ENCODE results near the gene CD55. TPM values are rescaled to one million over a fixed set of nuclear protein-coding genes. Genes with fewer than 3 reads are reported as not detected.

The CD55 gene
- total RNA-seq, 1 experiment from 2014 or later: 103 TPM

DNA sequence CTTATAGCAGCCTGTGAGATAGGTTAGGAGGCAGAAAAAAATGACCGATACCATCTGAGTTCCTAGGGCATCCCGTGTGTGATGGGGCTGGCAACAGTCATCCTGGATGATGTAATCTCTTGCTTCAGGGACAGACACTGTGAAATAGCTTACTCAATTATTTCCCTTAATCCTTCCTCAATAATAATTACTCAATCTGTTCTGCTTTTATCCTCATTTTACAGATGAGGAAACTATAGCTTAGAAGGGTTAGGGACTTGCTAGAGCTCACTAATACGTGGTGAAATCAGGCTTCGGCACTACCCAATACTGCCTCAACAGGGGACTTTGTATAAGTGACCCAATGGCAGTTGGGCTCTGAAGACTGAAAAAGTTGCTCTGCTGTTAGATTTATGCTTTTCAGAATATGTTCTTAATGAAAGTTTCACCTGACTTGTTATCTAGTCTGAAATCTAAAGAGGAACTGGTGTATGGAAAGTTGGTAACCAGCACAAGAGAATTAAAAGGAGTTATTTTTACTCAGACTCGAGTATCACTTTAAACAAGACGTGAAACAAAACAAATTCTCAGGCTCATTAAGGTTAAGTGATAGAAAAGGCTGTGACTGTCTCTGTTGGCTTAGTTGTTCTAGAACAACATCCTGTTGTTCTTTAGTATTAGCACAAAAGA, 14.4 kb downstream of the CD55 start:
- Histone ChIP-seq H3K79me2 (ENCODE audit: low read length) (no peaks in the 10 kb centered on the region), H3K4me2 (ENCODE audit: low read depth, low read length, poor library complexity, severe bottlenecking) (peak overlapping the region; percentile 67), H3K36me3 (ENCODE audit: insufficient read depth, low read length) (peaks cover 55% of the 10 kb centered on the region), H3K9me2 (replicated peaks; ENCODE audit: insufficient read depth, low read length) (no peaks in the 10 kb centered on the region), H3K9ac (ENCODE audit: low read length) (peak overlapping the region; percentile 62), H3K4me1 (ENCODE audit: low read length) (peaks cover 38% of the 10 kb centered on the region), H3K9me3 (ENCODE audit: low read length) (no peaks in the 10 kb centered on the region), H3K27ac (ENCODE audit: low read length) (peak overlapping the region; percentile 91), H3K27me3 (ENCODE audit: low read length) (no peaks in the 10 kb centered on the region), H2AFZ (ENCODE audit: low read length) (peak overlapping the region; percentile 26; the same call in 1 of the 2 replicates), H4K20me1 (ENCODE audit: insufficient read depth, low read depth, low read length) (no peaks in the 10 kb centered on the region), H3K4me3 (ENCODE audit: low read length) (peak overlapping the region; percentile 45)
- DNase-seq: peak; percentile 72

DNA sequence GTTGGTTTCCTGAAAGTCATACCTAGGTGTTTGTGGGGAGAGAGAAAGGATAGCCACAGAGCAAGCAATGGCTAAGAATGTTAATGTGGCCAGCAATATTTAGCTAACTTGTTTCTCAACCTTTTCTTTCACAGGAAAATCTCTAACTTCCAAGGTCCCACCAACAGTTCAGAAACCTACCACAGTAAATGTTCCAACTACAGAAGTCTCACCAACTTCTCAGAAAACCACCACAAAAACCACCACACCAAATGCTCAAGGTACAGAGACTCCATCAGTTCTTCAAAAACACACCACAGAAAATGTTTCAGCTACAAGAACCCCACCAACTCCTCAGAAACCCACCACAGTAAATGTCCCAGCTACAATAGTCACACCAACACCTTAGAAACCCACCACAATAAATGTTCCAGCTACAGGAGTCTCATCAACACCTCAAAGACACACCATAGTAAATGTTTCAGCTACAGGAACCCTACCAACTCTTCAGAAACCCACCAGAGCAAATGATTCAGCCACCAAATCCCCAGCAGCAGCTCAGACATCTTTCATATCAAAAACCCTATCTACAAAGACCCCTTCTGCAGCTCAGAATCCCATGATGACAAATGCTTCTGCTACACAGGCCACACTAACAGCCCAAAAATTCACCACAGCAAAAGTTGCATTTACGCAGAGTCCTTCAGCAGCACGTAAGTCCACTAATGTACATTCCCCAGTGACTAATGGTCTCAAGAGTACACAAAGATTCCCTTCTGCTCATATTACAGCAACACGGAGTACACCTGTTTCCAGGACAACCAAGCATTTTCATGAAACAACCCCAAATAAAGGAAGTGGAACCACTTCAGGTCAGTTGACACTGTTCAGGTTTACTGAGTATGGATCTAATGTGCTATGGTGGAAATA, 15.3 kb downstream of the CD55 start:
- DNase-seq: peak; percentile 93
- peak overlapping the region; percentile 62 for H3K9ac ChIP-seq (ENCODE audit: low read length)
- H3K36me3 ChIP-seq (ENCODE audit: insufficient read depth, low read length): peaks cover 52% of the 10 kb centered on the region
- peak overlapping the region; percentile 45 for H3K4me3 ChIP-seq (ENCODE audit: low read length)
- H3K4me1 ChIP-seq (ENCODE audit: low read length): peaks cover 38% of the 10 kb centered on the region
- peak overlapping the region; percentile 67 for H3K4me2 ChIP-seq (ENCODE audit: low read depth, low read length, poor library complexity, severe bottlenecking)
- no peaks in the 10 kb centered on the region for H3K27me3 ChIP-seq (ENCODE audit: low read length)
- H3K9me3 ChIP-seq (ENCODE audit: low read length): no peaks in the 10 kb centered on the region
- no peaks in the 10 kb centered on the region for H3K9me2 ChIP-seq (replicated peaks; ENCODE audit: insufficient read depth, low read length)
- no peaks in the 10 kb centered on the region for H4K20me1 ChIP-seq (ENCODE audit: insufficient read depth, low read depth, low read length)
- peak overlapping the region; percentile 91 for H3K27ac ChIP-seq (ENCODE audit: low read length)
- no peaks in the 10 kb centered on the region for H3K79me2 ChIP-seq (ENCODE audit: low read length)
- H2AFZ ChIP-seq (ENCODE audit: low read length): no peak overlapping the region

DNA sequence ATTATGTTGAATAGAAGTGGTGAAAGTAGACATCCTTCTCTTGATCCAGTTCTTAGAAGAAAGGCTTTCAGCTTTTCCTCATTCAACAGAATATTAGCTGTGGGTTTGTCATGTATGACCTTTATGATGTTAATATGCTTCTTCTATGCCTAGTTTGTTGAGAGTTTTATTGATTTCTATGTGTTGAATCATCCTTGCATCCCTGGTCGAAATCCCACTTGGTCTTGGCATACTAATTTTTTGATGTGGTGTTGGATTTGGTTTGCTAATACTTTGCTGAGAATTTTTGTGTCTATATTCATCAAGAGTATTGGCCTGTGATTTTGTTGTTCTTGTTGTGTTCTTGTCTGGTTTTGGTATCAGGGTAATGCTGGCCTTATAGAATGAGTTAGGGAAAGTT, 20.9 kb downstream of the CD55 start:
- Histone ChIP-seq H3K9me3 (ENCODE audit: low read length) (no peaks in the 10 kb centered on the region), H3K4me2 (ENCODE audit: low read depth, low read length, poor library complexity, severe bottlenecking) (no peak overlapping the region), H3K27me3 (ENCODE audit: low read length) (no peaks in the 10 kb centered on the region), H3K36me3 (ENCODE audit: insufficient read depth, low read length) (peaks cover 24% of the 10 kb centered on the region), H3K4me3 (ENCODE audit: low read length) (no peak overlapping the region), H3K9ac (ENCODE audit: low read length) (no peak overlapping the region), H4K20me1 (ENCODE audit: insufficient read depth, low read depth, low read length) (no peaks in the 10 kb centered on the region), H2AFZ (ENCODE audit: low read length) (no peak overlapping the region), H3K9me2 (replicated peaks; ENCODE audit: insufficient read depth, low read length) (no peaks in the 10 kb centered on the region), H3K4me1 (ENCODE audit: low read length) (peaks cover 8% of the 10 kb centered on the region), H3K27ac (ENCODE audit: low read length) (no peak overlapping the region), H3K79me2 (ENCODE audit: low read length) (peaks cover 17% of the 10 kb centered on the region)
- no peak for DNase-seq

DNA sequence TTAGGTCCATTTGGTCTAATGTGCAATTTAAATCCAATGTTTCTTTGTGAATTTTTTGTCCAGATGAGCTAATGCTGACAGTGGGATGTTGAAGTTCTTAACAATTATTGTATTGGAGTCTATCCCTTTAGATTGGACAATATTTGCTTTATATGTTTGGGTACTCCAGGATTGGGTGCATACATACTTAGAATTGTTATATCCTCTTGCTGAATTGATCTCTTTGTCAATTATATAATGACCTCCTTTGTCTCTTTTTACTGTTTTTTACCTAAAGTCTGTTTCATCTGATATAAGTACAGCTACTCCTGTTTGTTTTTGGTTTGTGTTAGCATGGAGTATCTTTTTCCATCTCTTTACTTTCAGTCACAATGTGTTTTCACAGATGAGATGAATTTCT, 22.2 kb downstream of the CD55 start:
- peaks cover 31% of the 10 kb centered on the region for H3K36me3 ChIP-seq (ENCODE audit: insufficient read depth, low read length)
- DNase-seq: no peak
- H3K9me3 ChIP-seq (ENCODE audit: low read length): no peaks in the 10 kb centered on the region
- no peak overlapping the region for H2AFZ ChIP-seq (ENCODE audit: low read length)
- no peak overlapping the region for H3K9ac ChIP-seq (ENCODE audit: low read length)
- H3K27ac ChIP-seq (ENCODE audit: low read length): no peak overlapping the region
- H4K20me1 ChIP-seq (ENCODE audit: insufficient read depth, low read depth, low read length): no peaks in the 10 kb centered on the region
- H3K4me3 ChIP-seq (ENCODE audit: low read length): no peak overlapping the region
- H3K4me2 ChIP-seq (ENCODE audit: low read depth, low read length, poor library complexity, severe bottlenecking): no peak overlapping the region
- no peaks in the 10 kb centered on the region for H3K4me1 ChIP-seq (ENCODE audit: low read length)
- H3K9me2 ChIP-seq (replicated peaks; ENCODE audit: insufficient read depth, low read length): no peaks in the 10 kb centered on the region
- H3K79me2 ChIP-seq (ENCODE audit: low read length): peaks cover 21% of the 10 kb centered on the region
- no peaks in the 10 kb centered on the region for H3K27me3 ChIP-seq (ENCODE audit: low read length)

DNA sequence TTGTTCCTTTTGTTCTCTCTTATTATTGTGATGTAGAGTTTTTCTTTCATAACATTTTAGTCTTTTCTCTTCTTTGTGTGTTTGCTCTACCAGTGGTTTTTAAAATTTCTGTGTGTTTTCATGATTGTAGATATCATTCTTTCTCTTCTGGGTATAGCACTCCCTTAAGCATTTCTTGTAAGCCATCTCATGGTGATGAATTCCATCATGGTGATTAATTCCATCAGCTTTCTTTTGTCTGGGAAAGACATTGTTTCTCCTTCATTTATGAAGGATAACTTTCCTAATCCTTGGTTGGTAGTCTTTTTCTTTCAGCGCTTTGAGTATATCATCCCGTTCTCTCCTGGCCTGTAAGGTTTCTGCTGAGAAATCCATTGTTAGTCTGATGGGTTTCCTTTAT, 22.7 kb downstream of the CD55 start:
- Histone ChIP-seq H3K27ac (ENCODE audit: low read length) (no peak overlapping the region), H3K4me2 (ENCODE audit: low read depth, low read length, poor library complexity, severe bottlenecking) (no peak overlapping the region), H3K9me3 (ENCODE audit: low read length) (no peaks in the 10 kb centered on the region), H3K36me3 (ENCODE audit: insufficient read depth, low read length) (peaks cover 28% of the 10 kb centered on the region), H3K27me3 (ENCODE audit: low read length) (no peaks in the 10 kb centered on the region), H2AFZ (ENCODE audit: low read length) (no peak overlapping the region), H3K4me3 (ENCODE audit: low read length) (no peak overlapping the region), H3K79me2 (ENCODE audit: low read length) (peaks cover 21% of the 10 kb centered on the region), H3K4me1 (ENCODE audit: low read length) (no peaks in the 10 kb centered on the region), H3K9ac (ENCODE audit: low read length) (no peak overlapping the region), H4K20me1 (ENCODE audit: insufficient read depth, low read depth, low read length) (no peaks in the 10 kb centered on the region), H3K9me2 (replicated peaks; ENCODE audit: insufficient read depth, low read length) (no peaks in the 10 kb centered on the region)
- DNase-seq: no peak

DNA sequence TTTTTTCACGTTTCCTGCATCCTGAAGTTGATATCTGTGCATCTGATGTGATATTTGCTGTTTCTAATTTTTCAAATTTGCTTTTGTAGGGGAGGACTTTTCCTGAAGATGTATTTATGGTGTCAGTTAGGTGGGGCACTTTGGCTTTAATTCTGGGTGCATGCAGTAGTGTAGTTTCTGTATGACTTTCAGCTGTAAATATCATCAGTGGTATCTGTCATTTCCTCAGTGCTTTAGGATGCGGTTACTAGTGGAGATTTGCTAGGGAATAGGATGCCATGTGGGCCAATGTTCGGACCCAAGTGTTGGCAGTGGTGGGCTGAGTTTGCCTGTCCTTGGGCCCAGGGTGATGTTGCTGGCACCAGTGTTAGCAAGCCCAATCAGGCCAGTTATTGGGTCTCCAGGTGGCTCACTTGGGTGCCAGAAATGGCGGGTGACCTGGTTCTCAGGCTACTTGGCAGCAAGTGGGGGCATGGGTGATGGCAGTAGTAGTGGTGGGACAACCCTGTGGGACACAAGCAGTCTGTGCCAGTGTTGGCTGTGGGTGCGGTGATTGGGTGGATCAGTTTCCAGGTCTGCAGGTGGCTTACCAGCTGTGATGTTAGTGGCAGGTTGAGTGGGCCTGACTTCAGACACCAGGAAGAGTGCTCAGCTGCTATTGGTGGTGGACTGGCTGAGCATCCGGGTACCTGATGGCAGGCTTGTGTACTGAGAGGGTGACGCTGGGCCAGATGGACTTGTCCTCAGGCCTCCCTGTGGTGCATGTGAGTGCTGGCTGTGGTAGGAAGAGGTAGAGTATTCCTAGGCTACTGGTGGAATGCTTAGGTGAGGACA, 24.4 kb downstream of the CD55 start:
- Histone ChIP-seq H3K9ac (ENCODE audit: low read length) (no peak overlapping the region), H3K4me3 (ENCODE audit: low read length) (no peak overlapping the region), H3K27me3 (ENCODE audit: low read length) (no peaks in the 10 kb centered on the region), H4K20me1 (ENCODE audit: insufficient read depth, low read depth, low read length) (no peaks in the 10 kb centered on the region), H3K36me3 (ENCODE audit: insufficient read depth, low read length) (peaks cover 28% of the 10 kb centered on the region), H3K4me2 (ENCODE audit: low read depth, low read length, poor library complexity, severe bottlenecking) (no peak overlapping the region), H3K9me2 (replicated peaks; ENCODE audit: insufficient read depth, low read length) (no peaks in the 10 kb centered on the region), H2AFZ (ENCODE audit: low read length) (no peak overlapping the region), H3K4me1 (ENCODE audit: low read length) (no peaks in the 10 kb centered on the region), H3K27ac (ENCODE audit: low read length) (no peak overlapping the region), H3K9me3 (ENCODE audit: low read length) (no peaks in the 10 kb centered on the region), H3K79me2 (ENCODE audit: low read length) (peaks cover 36% of the 10 kb centered on the region)
- DNase-seq: no peak

DNA sequence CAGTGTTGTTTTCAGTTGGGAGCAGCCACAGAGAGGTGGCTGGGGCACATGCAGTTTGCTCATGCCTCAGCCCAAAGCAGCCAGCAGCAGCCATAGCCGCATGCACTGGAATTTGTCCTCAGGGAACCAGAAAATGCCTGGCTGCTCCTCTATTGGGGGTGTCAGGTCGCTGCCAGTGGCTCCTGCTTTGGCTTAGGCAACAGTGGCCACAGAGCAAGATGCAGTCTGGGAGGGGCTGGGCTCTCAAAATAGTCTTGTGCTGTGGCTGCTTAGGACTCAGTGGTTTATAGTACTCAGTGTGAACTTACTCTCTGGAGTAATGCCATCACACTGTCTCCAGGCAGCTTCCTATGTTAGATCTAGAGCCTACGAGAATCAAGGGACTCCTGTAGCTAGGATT, 25.0 kb downstream of the CD55 start:
- no peak overlapping the region for H2AFZ ChIP-seq (ENCODE audit: low read length)
- peaks cover 28% of the 10 kb centered on the region for H3K36me3 ChIP-seq (ENCODE audit: insufficient read depth, low read length)
- no peak overlapping the region for H3K4me2 ChIP-seq (ENCODE audit: low read depth, low read length, poor library complexity, severe bottlenecking)
- no peak for DNase-seq
- no peaks in the 10 kb centered on the region for H4K20me1 ChIP-seq (ENCODE audit: insufficient read depth, low read depth, low read length)
- no peak overlapping the region for H3K4me3 ChIP-seq (ENCODE audit: low read length)
- no peaks in the 10 kb centered on the region for H3K9me2 ChIP-seq (replicated peaks; ENCODE audit: insufficient read depth, low read length)
- no peaks in the 10 kb centered on the region for H3K9me3 ChIP-seq (ENCODE audit: low read length)
- H3K27me3 ChIP-seq (ENCODE audit: low read length): no peaks in the 10 kb centered on the region
- no peak overlapping the region for H3K27ac ChIP-seq (ENCODE audit: low read length)
- H3K79me2 ChIP-seq (ENCODE audit: low read length): peaks cover 40% of the 10 kb centered on the region
- no peaks in the 10 kb centered on the region for H3K4me1 ChIP-seq (ENCODE audit: low read length)
- H3K9ac ChIP-seq (ENCODE audit: low read length): no peak overlapping the region

DNA sequence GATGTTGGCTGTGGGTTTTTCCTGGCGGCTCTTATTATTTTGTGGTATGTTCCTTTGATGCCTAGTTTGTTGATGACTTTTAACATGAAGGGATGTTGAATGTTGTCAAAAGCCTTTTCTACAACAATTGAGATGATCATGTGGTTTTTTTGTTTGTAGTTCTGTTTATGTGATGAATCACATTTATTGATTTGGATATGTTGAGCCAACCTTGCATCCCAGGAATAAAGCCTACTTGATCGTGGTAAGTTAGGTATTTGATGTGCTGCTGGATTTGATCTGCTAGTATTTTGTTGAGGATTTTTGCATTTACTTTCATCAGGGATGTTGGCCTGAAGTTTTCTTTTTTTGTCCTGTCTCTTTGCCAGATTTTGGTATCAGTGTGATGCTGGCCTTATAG, 28.5 kb downstream of the CD55 start:
- no peak for DNase-seq
- Histone ChIP-seq H3K36me3 (ENCODE audit: insufficient read depth, low read length) (peaks cover 28% of the 10 kb centered on the region), H4K20me1 (ENCODE audit: insufficient read depth, low read depth, low read length) (no peaks in the 10 kb centered on the region)

More for the DNA sequence above, 28.5 kb downstream of the CD55 start:
- Histone ChIP-seq H3K27me3 (ENCODE audit: low read length) (no peaks in the 10 kb centered on the region), H3K4me1 (ENCODE audit: low read length) (peaks cover 3% of the 10 kb centered on the region; the same call in 1 of the 2 replicates), H3K79me2 (ENCODE audit: low read length) (peaks cover 26% of the 10 kb centered on the region), H3K27ac (ENCODE audit: low read length) (no peak overlapping the region), H3K9me2 (replicated peaks; ENCODE audit: insufficient read depth, low read length) (no peaks in the 10 kb centered on the region), H3K4me3 (ENCODE audit: low read length) (no peak overlapping the region), H3K9ac (ENCODE audit: low read length) (no peak overlapping the region), H2AFZ (ENCODE audit: low read length) (no peak overlapping the region), H3K4me2 (ENCODE audit: low read depth, low read length, poor library complexity, severe bottlenecking) (no peak overlapping the region), H3K9me3 (ENCODE audit: low read length) (no peaks in the 10 kb centered on the region)
